AG10803 (cell line): ENCODE measurements around the gene GNAL.

Experiments
- DNase-seq: peaks from one replicate; pipeline ENCODE4 v3.0.0; 2010; ENCODE audit warnings: low read depth
- H3K4me3 ChIP-seq: 2 replicates; pipeline ENCODE4 v1.5.1; 2011; ENCODE audit warnings: mild to moderate bottlenecking, low read length, control low read depth
- TF ChIP-seq, protein P1 (sequence below): conservative IDR thresholded peaks from 2 replicates; pipeline ENCODE4 v1.5.1; 2011; ENCODE audit warnings: mild to moderate bottlenecking, low read length, control low read depth, inconsistent platforms

Gene GNAL

DNA sequence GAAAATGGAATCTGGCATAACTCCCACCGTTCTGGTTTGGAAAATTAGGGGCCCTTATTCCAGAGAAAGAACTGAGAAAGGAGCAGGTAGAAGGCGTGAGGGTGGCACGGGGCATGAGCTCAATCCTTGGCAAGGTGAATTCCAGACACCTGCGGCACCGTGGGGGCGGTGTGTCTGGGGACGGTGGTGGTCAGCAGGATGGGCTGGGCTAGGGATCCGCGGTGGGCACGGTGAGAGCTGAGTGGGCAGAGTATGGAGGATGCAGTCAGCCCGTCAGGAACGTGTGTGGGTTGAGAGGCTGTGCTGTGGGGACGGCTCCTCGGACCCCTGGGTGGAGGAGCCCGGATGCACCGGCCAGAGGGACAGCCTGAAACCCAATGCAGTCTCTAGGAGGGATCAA is 61.1 kb downstream of the GNAL start:
- no peak overlapping the region for H3K4me3 ChIP-seq
- DNase-seq = no peak
- TF ChIP-seq, protein P1, sequence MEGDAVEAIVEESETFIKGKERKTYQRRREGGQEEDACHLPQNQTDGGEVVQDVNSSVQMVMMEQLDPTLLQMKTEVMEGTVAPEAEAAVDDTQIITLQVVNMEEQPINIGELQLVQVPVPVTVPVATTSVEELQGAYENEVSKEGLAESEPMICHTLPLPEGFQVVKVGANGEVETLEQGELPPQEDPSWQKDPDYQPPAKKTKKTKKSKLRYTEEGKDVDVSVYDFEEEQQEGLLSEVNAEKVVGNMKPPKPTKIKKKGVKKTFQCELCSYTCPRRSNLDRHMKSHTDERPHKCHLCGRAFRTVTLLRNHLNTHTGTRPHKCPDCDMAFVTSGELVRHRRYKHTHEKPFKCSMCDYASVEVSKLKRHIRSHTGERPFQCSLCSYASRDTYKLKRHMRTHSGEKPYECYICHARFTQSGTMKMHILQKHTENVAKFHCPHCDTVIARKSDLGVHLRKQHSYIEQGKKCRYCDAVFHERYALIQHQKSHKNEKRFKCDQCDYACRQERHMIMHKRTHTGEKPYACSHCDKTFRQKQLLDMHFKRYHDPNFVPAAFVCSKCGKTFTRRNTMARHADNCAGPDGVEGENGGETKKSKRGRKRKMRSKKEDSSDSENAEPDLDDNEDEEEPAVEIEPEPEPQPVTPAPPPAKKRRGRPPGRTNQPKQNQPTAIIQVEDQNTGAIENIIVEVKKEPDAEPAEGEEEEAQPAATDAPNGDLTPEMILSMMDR = no peak

DNA sequence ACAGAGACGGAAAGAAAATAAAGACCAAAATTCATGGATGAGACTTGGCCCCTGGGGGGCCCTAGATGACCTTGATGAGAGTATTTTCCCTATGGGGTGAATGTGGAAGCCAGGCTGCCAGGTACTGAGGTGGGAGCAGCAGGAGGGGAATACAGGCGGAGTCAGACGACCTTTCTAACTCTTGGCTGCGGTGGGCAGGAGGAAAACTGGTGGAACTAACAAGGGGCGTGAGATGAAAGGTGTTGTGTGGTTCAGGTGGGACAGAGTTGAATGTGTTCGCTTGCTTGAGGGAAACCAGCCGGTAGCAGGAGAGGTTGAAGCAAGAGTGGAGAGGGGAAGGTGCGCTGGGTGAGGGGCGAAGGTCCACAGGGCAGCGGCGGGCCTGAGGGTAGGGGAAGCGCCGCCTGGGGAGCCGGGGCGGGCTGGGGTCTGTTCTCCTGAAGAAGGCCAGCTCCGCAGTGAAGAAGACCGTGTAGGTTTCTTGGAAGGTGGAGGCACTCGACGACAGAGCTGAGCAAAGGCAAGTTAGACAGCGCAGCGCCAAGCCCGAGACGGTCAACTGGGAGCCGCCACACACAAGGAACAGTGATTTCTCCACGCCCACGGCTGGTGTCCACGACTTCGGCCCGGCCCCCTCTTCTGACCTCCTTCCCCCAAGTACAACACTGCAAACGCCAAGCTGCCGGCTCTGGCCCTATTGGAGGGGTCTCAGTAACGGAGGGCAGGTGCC is 61.7 kb downstream of the GNAL start:
- no peak overlapping the region for H3K4me3 ChIP-seq
- TF ChIP-seq, protein P1 = no peak
- no peak for DNase-seq

DNA sequence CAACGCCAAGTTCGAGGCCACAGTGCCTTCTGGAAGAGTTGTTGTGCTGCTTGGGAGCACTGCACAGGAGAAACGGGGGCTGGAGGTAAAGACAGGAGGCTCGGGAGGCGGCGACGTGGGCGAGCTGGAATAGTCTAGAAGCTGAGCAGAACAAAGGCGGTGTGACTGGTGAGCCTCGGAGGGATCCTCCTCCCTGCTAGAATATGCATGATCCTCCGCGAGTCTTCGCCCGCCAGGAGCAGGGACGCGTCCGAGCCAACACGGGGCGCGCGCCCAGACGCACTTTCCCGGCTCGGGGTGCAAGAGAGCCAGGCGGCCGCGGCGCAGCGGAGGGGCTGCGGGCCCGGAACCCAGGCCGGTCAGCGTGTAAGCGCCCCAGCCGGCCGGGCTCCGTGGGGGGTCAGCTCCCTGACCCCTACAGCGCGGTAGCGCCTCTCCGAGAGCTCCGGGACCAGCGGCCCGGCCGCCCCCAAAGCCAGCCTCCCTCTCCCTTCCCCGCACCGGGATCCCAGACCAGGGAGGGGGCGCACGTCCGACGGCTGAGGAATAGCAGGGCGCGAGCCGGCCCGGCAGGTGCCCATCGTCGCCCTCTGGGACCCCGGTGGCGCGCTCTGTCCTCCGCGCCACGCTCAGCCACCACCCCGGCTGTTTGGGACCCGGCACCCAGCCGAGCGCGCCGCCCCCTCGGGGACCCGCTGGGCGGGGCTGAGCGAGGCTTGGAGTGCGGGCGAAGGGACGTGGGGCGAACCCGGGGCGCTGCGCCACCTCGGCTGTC is 62.5 kb downstream of the GNAL start:
- no peak overlapping the region for H3K4me3 ChIP-seq
- TF ChIP-seq, protein P1 = no peak
- no peak for DNase-seq

DNA sequence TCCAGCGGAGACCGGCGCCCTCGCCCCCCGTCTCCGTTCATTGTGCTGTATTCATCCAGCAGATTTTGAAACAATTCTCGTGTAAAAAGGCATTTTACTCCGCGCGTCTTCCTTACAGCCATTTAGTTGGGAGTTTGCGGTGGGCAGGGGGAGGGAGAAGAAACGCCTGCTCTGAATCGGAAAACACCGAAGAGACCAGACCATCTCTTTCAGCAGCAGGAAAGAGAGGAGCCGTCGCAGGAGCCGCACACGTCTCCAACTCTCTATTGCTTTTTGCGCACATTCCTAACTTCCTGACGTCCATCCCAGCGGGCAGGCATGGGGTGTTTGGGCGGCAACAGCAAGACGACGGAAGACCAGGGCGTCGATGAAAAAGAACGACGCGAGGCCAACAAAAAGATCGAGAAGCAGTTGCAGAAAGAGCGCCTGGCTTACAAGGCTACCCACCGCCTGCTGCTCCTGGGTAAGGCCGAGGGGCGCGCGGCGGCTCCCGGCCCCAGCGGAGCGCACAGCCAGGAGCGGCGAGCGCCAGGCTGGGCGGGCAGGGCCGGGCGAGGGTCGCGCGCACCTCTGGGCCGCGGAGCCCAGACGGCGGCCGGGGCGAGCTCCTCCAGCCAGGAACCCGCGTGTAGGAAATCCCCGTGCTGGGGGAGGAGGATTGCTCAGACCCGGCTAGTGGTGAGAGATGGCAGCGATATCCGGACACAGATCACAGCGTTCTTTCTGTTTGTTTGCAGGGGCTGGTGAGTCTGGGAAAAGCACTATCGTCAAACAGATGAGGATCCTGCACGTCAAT is 63.2 kb downstream of the GNAL start:
- H3K4me3 ChIP-seq = no peak overlapping the region
- TF ChIP-seq, protein P1 = no peak

DNA sequence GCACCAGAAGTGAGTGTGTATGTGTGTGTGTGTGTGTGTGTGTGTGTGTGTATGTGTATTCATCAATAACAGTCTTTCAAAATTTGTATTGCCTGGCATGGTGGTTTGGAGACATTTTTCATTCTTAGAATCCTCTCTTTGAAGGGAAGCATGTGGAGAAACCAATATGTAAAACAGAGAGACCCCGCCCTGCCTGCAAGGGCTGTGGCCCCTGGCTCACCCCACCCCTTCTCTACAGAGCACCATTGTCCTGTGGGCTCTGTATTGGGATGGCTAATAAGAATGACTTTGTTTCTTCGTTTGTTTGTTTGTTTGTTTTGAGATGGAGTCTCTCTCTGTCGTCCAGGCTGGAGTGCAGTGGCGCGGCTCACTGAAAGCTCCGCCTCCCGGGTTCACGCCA is 65.9 kb downstream of the GNAL start:
- TF ChIP-seq, protein P1 = no peak
- no peak for DNase-seq
- no peak overlapping the region for H3K4me3 ChIP-seq

More for the DNA sequence above, 63.2 kb downstream of the GNAL start:
- peak; percentile 4 for DNase-seq

DNA sequence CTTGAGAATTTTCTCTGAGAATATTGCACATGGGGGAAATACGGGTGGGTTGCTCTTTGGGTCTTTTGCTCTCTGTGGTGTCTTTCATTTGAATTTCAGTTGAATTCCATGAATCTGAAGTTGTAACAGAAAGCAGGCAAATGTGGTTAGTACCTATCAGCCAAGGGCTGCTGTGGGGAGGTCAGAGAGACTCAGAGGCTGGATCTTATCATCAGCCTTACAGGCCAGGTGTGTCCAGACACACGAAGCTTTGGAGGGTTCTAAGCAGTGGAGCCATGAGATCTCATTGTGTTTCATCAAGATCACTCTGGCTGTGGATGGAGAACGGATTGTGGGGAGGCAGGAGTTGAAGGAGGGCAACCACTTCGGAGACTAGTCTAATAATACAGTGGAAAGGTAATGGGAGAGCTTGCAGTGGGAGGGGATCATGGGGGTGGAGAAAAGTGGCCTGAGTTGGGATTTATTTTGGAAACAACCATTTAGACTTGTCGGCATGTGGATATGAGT is 68.1 kb downstream of the GNAL start:
- H3K4me3 ChIP-seq = no peak overlapping the region
- TF ChIP-seq, protein P1 = no peak
- DNase-seq = no peak
